Measurements from ENCODE around the gene CXorf38.

DNA sequence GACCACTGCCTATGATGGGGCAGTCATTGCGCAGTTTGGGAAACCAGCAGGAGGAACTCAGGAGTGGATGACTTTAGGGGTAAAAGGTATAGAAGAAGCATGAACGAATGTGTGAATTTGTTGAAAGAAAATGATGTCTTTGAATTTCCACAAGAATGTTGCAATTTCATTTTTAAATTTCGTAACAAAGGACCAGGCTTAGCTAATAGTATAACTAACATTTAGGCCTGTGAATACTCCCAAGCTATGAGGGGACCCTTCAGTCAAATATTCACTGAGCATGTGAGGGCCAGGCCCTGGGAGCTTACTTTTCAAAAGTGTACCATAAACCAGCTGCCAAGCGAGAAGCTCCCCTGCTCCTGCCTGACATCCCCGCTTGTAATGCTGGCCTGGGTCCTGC is 18.9 kb downstream of the CXorf38 start:
- TF ChIP-seq, protein P1, sequence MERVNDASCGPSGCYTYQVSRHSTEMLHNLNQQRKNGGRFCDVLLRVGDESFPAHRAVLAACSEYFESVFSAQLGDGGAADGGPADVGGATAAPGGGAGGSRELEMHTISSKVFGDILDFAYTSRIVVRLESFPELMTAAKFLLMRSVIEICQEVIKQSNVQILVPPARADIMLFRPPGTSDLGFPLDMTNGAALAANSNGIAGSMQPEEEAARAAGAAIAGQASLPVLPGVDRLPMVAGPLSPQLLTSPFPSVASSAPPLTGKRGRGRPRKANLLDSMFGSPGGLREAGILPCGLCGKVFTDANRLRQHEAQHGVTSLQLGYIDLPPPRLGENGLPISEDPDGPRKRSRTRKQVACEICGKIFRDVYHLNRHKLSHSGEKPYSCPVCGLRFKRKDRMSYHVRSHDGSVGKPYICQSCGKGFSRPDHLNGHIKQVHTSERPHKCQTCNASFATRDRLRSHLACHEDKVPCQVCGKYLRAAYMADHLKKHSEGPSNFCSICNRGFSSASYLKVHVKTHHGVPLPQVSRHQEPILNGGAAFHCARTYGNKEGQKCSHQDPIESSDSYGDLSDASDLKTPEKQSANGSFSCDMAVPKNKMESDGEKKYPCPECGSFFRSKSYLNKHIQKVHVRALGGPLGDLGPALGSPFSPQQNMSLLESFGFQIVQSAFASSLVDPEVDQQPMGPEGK (CRISPR knock-in tag; IDR thresholded peaks at IDR 0.05; ENCODE audit: borderline replicate concordance) = no peak
- no peak for TF ChIP-seq ZNF8 (CRISPR knock-in tag; IDR thresholded peaks at IDR 0.05)
- no peak for TF ChIP-seq OSR1 (CRISPR knock-in tag; IDR thresholded peaks at IDR 0.05)
- no peak for TF ChIP-seq SNAI2 (CRISPR knock-in tag; IDR thresholded peaks at IDR 0.05)
- TF ChIP-seq ZC3H10 (CRISPR knock-in tag; IDR thresholded peaks at IDR 0.05) = no peak
- no peak for TF ChIP-seq RARB (CRISPR knock-in tag; IDR thresholded peaks at IDR 0.05)
- no peak for TF ChIP-seq ZFP3 (CRISPR knock-in tag; IDR thresholded peaks at IDR 0.05)
